Measurements from ENCODE around the gene AIF1L.

GRCh38 chr9:131082774-131083512, 13.4 kb upstream of the AIF1L start:
- TF ChIP-seq POLR2A (IDR thresholded peaks at IDR 0.05) = no peak
- TF ChIP-seq CTCF (IDR thresholded peaks at IDR 0.05) = no peak
- TF ChIP-seq POLR2AphosphoS5 (IDR thresholded peaks at IDR 0.05) = no peak
- no peak for TF ChIP-seq EP300 (IDR thresholded peaks at IDR 0.05)
